Mononuclear cell (primary cell): ENCODE results near the gene RNF125. TPM values are rescaled to one million over a fixed set of nuclear protein-coding genes. Genes with fewer than 3 reads are reported as not detected.
"Not testable (repeated sequence)": the region's sequence is repeated elsewhere in the genome, so short reads cannot be mapped to it uniquely, and the experiment has no call there.

Experiments used
- H3K27me3 ChIP-seq: 2 replicates; pipeline ENCODE4 v1.6.0; 2011; ENCODE audit warnings: low read length, control low read depth; ENCODE audit not compliant: insufficient read depth
- H3K4me1 ChIP-seq: 2 replicates; pipeline ENCODE4 v1.5.1; 2011; ENCODE audit warnings: mild to moderate bottlenecking, low read length, control low read depth; ENCODE audit not compliant: insufficient read depth
- H3K4me3 ChIP-seq: 2 replicates; pipeline ENCODE4 v1.5.1; 2011; ENCODE audit warnings: mild to moderate bottlenecking, low read length, moderate library complexity
- H3K9me3 ChIP-seq: 2 replicates; pipeline ENCODE4 v1.5.1; 2011; ENCODE audit warnings: low read depth, mild to moderate bottlenecking, control low read depth, low read length
- total RNA-seq: library from RNA; depleted of rRNA; stranded (reverse); fragments of >200 nt; gene quantifications from one replicate; pipeline ENCODE4 v1.2.3, GENCODE V29; 2012

The RNF125 gene
- total RNA-seq, result 57.0 TPM

DNA sequence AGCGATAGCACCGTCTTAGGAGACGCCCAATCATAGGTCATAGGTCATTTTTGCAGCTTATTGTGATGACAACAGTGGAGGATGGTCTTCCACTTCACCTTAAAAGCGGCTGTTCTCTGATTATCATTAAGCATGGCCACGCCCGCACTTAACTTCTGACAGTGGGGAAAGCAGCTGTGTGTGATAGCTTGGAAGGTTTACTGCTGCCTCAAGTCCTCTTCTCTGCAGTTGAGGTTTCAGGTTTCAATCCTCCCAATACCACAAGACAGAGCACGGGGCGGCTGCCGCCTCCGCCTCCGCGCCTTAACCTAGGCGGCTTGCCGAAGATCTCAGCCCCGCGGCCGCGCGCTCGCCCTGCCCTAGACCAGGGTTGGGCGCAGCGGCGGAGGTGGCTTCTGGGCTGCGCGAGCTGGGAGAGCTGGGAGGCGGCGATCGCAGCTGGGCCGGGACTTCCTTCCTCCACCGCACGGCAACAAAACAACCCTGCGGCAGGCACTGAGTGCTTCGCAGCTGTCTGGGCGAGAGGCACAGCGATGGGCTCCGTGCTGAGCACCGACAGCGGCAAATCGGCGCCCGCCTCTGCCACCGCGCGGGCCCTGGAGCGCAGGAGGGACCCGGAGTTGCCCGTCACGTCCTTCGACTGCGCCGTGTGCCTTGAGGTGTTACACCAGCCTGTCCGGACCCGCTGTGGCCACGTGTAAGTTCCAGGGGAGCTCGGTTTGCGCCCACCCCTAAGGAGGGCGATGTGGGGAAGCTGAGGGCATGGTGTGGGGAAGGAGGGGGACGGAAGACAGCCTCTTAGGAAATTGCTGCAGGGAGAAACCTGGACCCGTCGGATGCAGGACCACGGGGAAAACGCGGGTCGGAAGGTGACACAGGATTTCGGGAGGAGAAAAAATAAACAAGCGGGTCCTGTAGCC is at the start of gene RNF125:
Gene RNF125, plus strand, starts transcription at position 495 of the 920 bp plus-strand sequence. Its CDS starts 39 bp downstream, at position 534.
- no peaks in the 10 kb centered on the region for H3K9me3 ChIP-seq
- peak within 1 kb of the TSS; percentile 97 for H3K4me3 ChIP-seq
- no peaks in the 10 kb centered on the region for H3K27me3 ChIP-seq
- peaks cover 47% of the 10 kb centered on the region for H3K4me1 ChIP-seq

- H3K9me3 ChIP-seq, result peaks cover 18% of the 10 kb centered on the region
- H3K4me3 ChIP-seq, result no peak overlapping the region
- no peaks in the 10 kb centered on the region for H3K4me1 ChIP-seq
- H3K27me3 ChIP-seq, result no peaks in the 10 kb centered on the region
These were observed 48.0 kb upstream of the RNF125 start for GRCh38 chr18:31970617-31971016.

GRCh38 chr18:31973929-31974546 is 44.6 kb upstream of the RNF125 start:
- Histone ChIP-seq H3K27me3 (no peaks in the 10 kb centered on the region), H3K9me3 (peaks cover 25% of the 10 kb centered on the region), H3K4me3 (no peak overlapping the region), H3K4me1 (no peaks in the 10 kb centered on the region)

GRCh38 chr18:31976242-31976641 is 42.4 kb upstream of the RNF125 start:
- H3K9me3 ChIP-seq, result peaks cover 25% of the 10 kb centered on the region
- H3K27me3 ChIP-seq, result no peaks in the 10 kb centered on the region
- no peak overlapping the region for H3K4me3 ChIP-seq
- H3K4me1 ChIP-seq, result no peaks in the 10 kb centered on the region

GRCh38 chr18:31977270-31977872 is 41.3 kb upstream of the RNF125 start:
- H3K27me3 ChIP-seq, result no peaks in the 10 kb centered on the region
- H3K4me1 ChIP-seq, result no peaks in the 10 kb centered on the region
- peaks cover 25% of the 10 kb centered on the region for H3K9me3 ChIP-seq
- H3K4me3 ChIP-seq, result no peak overlapping the region

- no peaks in the 10 kb centered on the region for H3K27me3 ChIP-seq
- peaks cover 23% of the 10 kb centered on the region for H3K9me3 ChIP-seq
- H3K4me3 ChIP-seq, result no peak overlapping the region
- H3K4me1 ChIP-seq, result no peaks in the 10 kb centered on the region
These were observed 40.0 kb upstream of the RNF125 start for GRCh38 chr18:31978616-31979015.

DNA sequence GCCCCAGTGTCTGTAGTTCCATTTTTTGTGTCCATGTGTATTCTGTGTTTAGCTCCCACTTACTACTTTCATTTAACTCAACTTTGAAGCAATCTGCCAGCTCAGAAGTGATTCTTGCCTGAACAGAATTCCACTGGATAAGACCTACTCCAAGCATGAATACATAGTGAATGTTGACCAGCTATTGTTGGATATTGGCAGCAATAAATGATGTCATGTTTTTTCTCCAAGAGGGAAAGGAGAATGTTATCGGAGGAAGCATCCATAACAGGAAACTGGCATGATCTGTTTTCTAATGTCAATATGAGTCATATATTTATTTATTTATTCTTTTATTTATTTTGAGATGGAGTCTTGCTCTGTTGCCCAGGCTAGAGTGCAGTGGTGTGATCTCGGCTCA is 38.9 kb upstream of the RNF125 start:
- Histone ChIP-seq H3K27me3 (no peaks in the 10 kb centered on the region), H3K9me3 (peaks cover 12% of the 10 kb centered on the region), H3K4me1 (no peaks in the 10 kb centered on the region), H3K4me3 (no peak overlapping the region)

- H3K9me3 ChIP-seq, result peaks cover 7% of the 10 kb centered on the region
- no peaks in the 10 kb centered on the region for H3K27me3 ChIP-seq
- H3K4me3 ChIP-seq, result no peak overlapping the region
- H3K4me1 ChIP-seq, result no peaks in the 10 kb centered on the region
These were observed 37.8 kb upstream of the RNF125 start for GRCh38 chr18:31980863-31981262.

DNA sequence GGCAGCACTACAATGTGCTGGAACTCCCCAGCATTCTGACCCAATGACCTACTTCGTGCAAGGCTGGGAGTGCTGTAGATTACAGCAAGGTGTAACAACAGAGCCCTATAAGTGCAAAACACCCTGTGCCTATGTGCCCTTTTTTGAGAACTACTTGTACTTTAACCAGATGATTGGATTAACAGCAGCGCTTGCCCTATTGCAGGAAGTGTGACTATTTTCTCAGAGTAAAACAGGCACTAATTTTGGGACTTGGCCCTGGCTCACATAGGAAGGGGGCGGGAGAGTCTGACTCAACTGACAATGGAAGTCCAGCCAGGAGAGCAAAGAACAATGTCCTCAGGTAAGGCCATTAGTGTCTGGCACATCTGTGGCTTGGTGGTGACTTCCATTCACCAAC is 35.6 kb upstream of the RNF125 start:
- Histone ChIP-seq H3K27me3 (no peaks in the 10 kb centered on the region), H3K4me1 (no peaks in the 10 kb centered on the region), H3K4me3 (no peak overlapping the region)

DNA sequence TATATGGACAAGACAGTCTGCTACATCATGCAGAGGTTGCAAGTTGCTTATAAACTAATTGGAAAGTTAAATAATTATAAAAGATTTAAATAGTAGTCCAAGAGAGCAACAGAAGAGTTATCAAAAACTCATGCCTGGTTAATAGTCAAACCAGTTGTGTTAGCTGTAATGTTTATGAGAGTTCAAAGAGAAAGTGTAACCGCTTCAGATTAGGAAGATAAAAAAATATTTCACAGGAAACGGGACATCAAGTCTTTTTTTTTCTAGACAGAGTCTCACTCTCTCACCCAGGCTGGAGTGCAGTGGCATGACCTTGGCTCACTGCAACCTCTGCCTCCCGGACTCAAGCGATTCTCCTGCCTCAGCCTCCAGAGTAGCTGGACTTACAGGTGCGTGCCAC is 34.6 kb upstream of the RNF125 start:
- Histone ChIP-seq H3K9me3 (peaks cover under 1% of the 10 kb centered on the region), H3K4me1 (no peaks in the 10 kb centered on the region), H3K4me3 (no peak overlapping the region), H3K27me3 (no peaks in the 10 kb centered on the region)

More for the DNA sequence above, 35.6 kb upstream of the RNF125 start:
- H3K9me3 ChIP-seq, result peaks cover 7% of the 10 kb centered on the region

DNA sequence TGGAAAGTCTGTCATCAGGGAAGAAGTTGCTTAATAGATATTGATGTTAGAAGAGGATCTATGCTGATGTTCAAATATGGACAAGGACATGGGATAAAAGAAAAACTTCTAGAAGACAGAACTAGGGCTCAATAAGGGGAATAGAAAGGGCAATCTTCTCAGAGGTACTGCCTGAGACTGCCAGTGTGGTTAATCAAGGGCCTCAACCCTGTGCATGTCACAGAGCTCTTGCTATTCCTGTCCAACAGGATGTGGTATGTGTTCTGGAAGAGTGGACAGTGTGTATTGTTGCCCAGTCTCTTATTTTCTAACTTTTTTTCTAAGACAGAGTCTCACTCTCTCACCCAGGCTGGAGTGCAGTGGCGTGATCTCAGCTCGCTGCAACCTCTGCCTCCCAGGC is 27.8 kb upstream of the RNF125 start:
- Histone ChIP-seq H3K27me3 (no peaks in the 10 kb centered on the region), H3K4me3 (no peak overlapping the region), H3K4me1 (no peaks in the 10 kb centered on the region), H3K9me3 (no peaks in the 10 kb centered on the region)

GRCh38 chr18:31996007-31996406 is 22.6 kb upstream of the RNF125 start:
- no peaks in the 10 kb centered on the region for H3K27me3 ChIP-seq
- no peaks in the 10 kb centered on the region for H3K9me3 ChIP-seq
- no peak overlapping the region for H3K4me3 ChIP-seq
- no peaks in the 10 kb centered on the region for H3K4me1 ChIP-seq

GRCh38 chr18:31998880-31999412 is 19.7 kb upstream of the RNF125 start:
- H3K9me3 ChIP-seq, result no peaks in the 10 kb centered on the region
- H3K4me3 ChIP-seq, result no peak overlapping the region
- H3K4me1 ChIP-seq, result no peaks in the 10 kb centered on the region
- no peaks in the 10 kb centered on the region for H3K27me3 ChIP-seq

- H3K27me3 ChIP-seq, H3K4me1 ChIP-seq, H3K9me3 ChIP-seq, H3K4me3 ChIP-seq: not testable (repeated sequence)
These were observed 17.5 kb upstream of the RNF125 start for GRCh38 chr18:32001141-32001540.

GRCh38 chr18:32003822-32004221 is 14.8 kb upstream of the RNF125 start:
- H3K9me3 ChIP-seq, result not testable (repeated sequence)

More at GRCh38 chr18:32003822-32004221, 14.8 kb upstream of the RNF125 start:
- H3K4me3 ChIP-seq, H3K27me3 ChIP-seq, H3K4me1 ChIP-seq: not testable (repeated sequence)
